Erythroblast (primary cell): ENCODE measurements around the gene KRT78.

ENCODE experiments used
- DNase-seq, 2 experiments: peaks; one replicate each; lab custom pipeline; 2025; lab: John Stamatoyannopoulos, UW
- GATA1 ChIP-seq: IDR thresholded peaks from 2 replicates; pipeline ENCODE4 v1.6.1; 2011; ENCODE audit warnings: low read depth, mild to moderate bottlenecking, control low read depth, low read length, moderate library complexity
- POLR2A ChIP-seq: IDR thresholded peaks from 2 replicates; pipeline ENCODE4 v1.6.1; 2011; ENCODE audit warnings: mild to moderate bottlenecking, low read length

KRT78 gene

GRCh38 chr12:52812073-52812400 lies 36.8 kb downstream of the KRT78 start:
- no peak for DNase-seq
- TF ChIP-seq POLR2A (no peak), GATA1 (no peak)

GRCh38 chr12:52811191-52812072 lies 37.4 kb downstream of the KRT78 start:
- no peak for DNase-seq

GRCh38 chr12:52810554-52810953 lies 38.2 kb downstream of the KRT78 start:
- no peak for TF ChIP-seq GATA1
- TF ChIP-seq POLR2A = no peak
- DNase-seq = no peak

More at GRCh38 chr12:52811191-52812072, 37.4 kb downstream of the KRT78 start:
- TF ChIP-seq POLR2A (no peak), GATA1 (no peak)

GRCh38 chr12:52809166-52809565 lies 39.6 kb downstream of the KRT78 start:
- TF ChIP-seq POLR2A (no peak), GATA1 (no peak)

GRCh38 chr12:52808573-52809160 lies 40.1 kb downstream of the KRT78 start:
- TF ChIP-seq GATA1 (no peak), POLR2A (no peak)

More at GRCh38 chr12:52809166-52809565, 39.6 kb downstream of the KRT78 start:
- no peak for DNase-seq

GRCh38 chr12:52807544-52808470 lies 41.0 kb downstream of the KRT78 start:
- no peak for DNase-seq
- no peak for TF ChIP-seq POLR2A
- no peak for TF ChIP-seq GATA1

More at GRCh38 chr12:52808573-52809160, 40.1 kb downstream of the KRT78 start:
- DNase-seq = no peak

- DNase-seq = no peak
- TF ChIP-seq GATA1 (no peak), POLR2A (no peak)
Observed at GRCh38 chr12:52806821-52807543, 41.8 kb downstream of the KRT78 start.

GRCh38 chr12:52806169-52806811 lies 42.5 kb downstream of the KRT78 start:
- DNase-seq = no peak
- no peak for TF ChIP-seq POLR2A
- no peak for TF ChIP-seq GATA1

- no peak for DNase-seq
- TF ChIP-seq GATA1 = no peak
- TF ChIP-seq POLR2A = no peak
Observed at GRCh38 chr12:52805739-52806138, 43.1 kb downstream of the KRT78 start.

- no peak for TF ChIP-seq POLR2A
- DNase-seq = no peak
Observed at GRCh38 chr12:52805000-52805399, 43.8 kb downstream of the KRT78 start.

- DNase-seq = no peak
- TF ChIP-seq POLR2A (no peak), GATA1 (no peak)
Observed at GRCh38 chr12:52802442-52802841, 46.4 kb downstream of the KRT78 start.

- no peak for TF ChIP-seq GATA1
- TF ChIP-seq POLR2A = no peak
- no peak for DNase-seq
Observed at GRCh38 chr12:52801773-52802172, 47.0 kb downstream of the KRT78 start.

- TF ChIP-seq POLR2A (no peak), GATA1 (no peak)
- no peak for DNase-seq
Observed at GRCh38 chr12:52800259-52800917, 48.4 kb downstream of the KRT78 start.
